HG02981 (cell line): ENCODE data around the gene PRLR.

ENCODE experiments used
- ATAC-seq: cut with Tn5 transposase; IDR thresholded peaks from one replicate; pipeline ENCODE4 v1.9.1; 2021; ENCODE audit warnings: mild to moderate bottlenecking, moderate library complexity; ENCODE audit not compliant: unreplicated experiment

Gene PRLR

GRCh38 chr5:35009657-35010056 lies 220.6 kb downstream of the PRLR start:
- no peak for ATAC-seq

- ATAC-seq, result no peak
These were observed 221.3 kb downstream of the PRLR start for GRCh38 chr5:35009019-35009418.

GRCh38 chr5:35004771-35005170 lies 225.5 kb downstream of the PRLR start:
- ATAC-seq, result no peak

- no peak for ATAC-seq
These were observed 226.1 kb downstream of the PRLR start for GRCh38 chr5:35004200-35004599.

GRCh38 chr5:35003018-35003957 lies 227.0 kb downstream of the PRLR start:
- peak; percentile 58 for ATAC-seq

GRCh38 chr5:35002459-35002858 lies 227.8 kb downstream of the PRLR start:
- no peak for ATAC-seq

- ATAC-seq, result no peak
These were observed 228.4 kb downstream of the PRLR start for GRCh38 chr5:35001842-35002241.
